Stimulated activated CD4-positive, alpha-beta T cell treated with anti-CD3 and anti-CD28 coated beads, Interleukin-2, amount 100 ng/mL, for 4 hours (primary cell): ENCODE data around the gene LBHD2.

Source experiments
- DNase-seq: peaks from one replicate; pipeline ENCODE4 v3.0.0-alpha.2; 2020; ENCODE audit warnings: low read depth

The LBHD2 gene

GRCh38 chr14:103091041-103091882 is 7.3 kb downstream of the LBHD2 start:
- peak; percentile 71 for DNase-seq

GRCh38 chr14:103091883-103092222 is 7.8 kb downstream of the LBHD2 start:
- no peak for DNase-seq

GRCh38 chr14:103093856-103094405 is 9.9 kb downstream of the LBHD2 start:
- DNase-seq: no peak

- DNase-seq: no peak
Observed at GRCh38 chr14:103094406-103095209, 10.6 kb downstream of the LBHD2 start, which contains the start of gene EXOC3L4. EXOC3L4 (plus strand) TSS chr14:103094725; CDS start chr14:103100220, 5,495 bp downstream.

GRCh38 chr14:103095210-103095778 is 11.3 kb downstream of the LBHD2 start:
- DNase-seq: no peak

GRCh38 chr14:103096387-103096786 is 12.4 kb downstream of the LBHD2 start:
- DNase-seq: no peak

- DNase-seq: no peak
Observed at GRCh38 chr14:103097244-103097993, 13.4 kb downstream of the LBHD2 start.

GRCh38 chr14:103097994-103098957 is 14.3 kb downstream of the LBHD2 start:
- DNase-seq: no peak

GRCh38 chr14:103099081-103099732 is 15.2 kb downstream of the LBHD2 start:
- no peak for DNase-seq

- DNase-seq: no peak
Observed at GRCh38 chr14:103099733-103100280, 15.8 kb downstream of the LBHD2 start.

- no peak for DNase-seq
Observed at GRCh38 chr14:103100281-103101121, 16.5 kb downstream of the LBHD2 start.

- DNase-seq: no peak
Observed at GRCh38 chr14:103101257-103101962, 17.4 kb downstream of the LBHD2 start.

- no peak for DNase-seq
Observed at GRCh38 chr14:103101963-103102688, 18.1 kb downstream of the LBHD2 start.

GRCh38 chr14:103102689-103103260 is 18.8 kb downstream of the LBHD2 start:
- no peak for DNase-seq

- no peak for DNase-seq
Observed at GRCh38 chr14:103103461-103104388, 19.7 kb downstream of the LBHD2 start.

- no peak for DNase-seq
Observed at GRCh38 chr14:103104389-103104653, 20.3 kb downstream of the LBHD2 start.
